ENCODE results near the gene MXD4. TPM values are rescaled to one million over a fixed set of nuclear protein-coding genes. Genes with fewer than 3 reads are reported as not detected.

The MXD4 gene
- total and polyA plus RNA-seq, 2 of the 13 experiments (the other 11 are each of a cell fraction or from before 2014, with no cell fraction given), result 29.0 to 31.3 TPM

DNA sequence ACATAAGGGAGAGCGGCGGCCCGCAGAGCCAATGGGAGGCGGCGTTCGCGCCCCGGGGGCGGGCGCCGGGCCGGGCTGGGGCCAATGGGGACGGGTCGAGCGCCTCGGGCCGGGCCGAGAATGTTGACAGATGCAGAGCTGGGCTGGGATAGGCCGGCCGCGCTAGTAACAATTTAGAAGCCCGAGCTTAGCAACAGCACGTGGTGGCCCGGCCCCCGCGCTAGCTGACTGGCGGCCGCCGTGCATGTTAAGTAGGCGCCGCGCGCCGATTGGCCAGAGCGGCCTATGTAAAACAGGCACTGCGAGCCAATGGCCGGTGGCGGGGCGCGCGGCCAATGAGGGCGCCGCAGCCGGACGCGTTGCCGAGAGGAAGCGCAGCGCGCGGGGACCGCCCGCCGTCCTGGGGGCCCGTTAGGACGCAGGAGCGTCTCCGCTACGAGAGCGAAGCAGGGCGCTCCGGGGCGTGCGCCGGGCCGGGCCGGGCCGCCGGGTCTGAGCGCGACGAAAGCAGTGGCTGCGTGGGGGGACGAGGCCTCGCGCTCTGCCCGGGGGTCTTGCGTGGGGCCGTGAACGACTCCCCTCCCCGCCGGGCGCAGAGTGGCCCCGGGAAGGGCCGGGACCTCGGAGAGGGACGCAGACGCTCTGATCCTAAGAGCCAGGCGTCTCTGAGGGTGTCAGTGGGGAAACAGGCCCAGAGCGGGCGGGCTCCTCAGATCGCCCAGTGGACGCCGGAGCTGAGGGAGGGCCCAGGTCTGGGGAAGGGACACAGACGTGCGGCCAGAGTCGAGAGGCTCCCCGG is 435 bp upstream of the MXD4 start (continued):
- TF ChIP-seq THRA (CRISPR knock-in tag; IDR thresholded peaks at IDR 0.05; ENCODE audit: borderline replicate concordance) (peak; percentile 47; the same call in 1 of the 2 replicates), SMYD3 (CRISPR knock-in tag; IDR thresholded peaks at IDR 0.05) (peak; percentile 75; the same call in 1 of the 2 replicates), GTF3A (CRISPR knock-in tag; conservative IDR thresholded peaks at IDR 0.05) (peak; percentile 85; the same call in 1 of the 2 replicates), ZNF546 (CRISPR knock-in tag; conservative IDR thresholded peaks at IDR 0.05) (peak; percentile 89; the same call in 1 of the 2 replicates), ZNF574 (CRISPR knock-in tag; IDR thresholded peaks at IDR 0.05) (peak; percentile 79), KDM2A (CRISPR knock-in tag; IDR thresholded peaks at IDR 0.05; ENCODE audit: borderline replicate concordance, low read depth) (0 out of 2 replicates have a peak, but pooled peaks have one; percentile 42), TBX2 (CRISPR knock-in tag; IDR thresholded peaks at IDR 0.05; ENCODE audit: borderline replicate concordance) (peak; percentile 59; the same call in 1 of the 2 replicates), NFYB (CRISPR knock-in tag; IDR thresholded peaks at IDR 0.05) (peak; percentile 94), RARG (CRISPR knock-in tag; IDR thresholded peaks at IDR 0.05; ENCODE audit: low read depth) (no peak), CREB1 (IDR thresholded peaks at IDR 0.05) (peak; percentile 66), CREB1 (CRISPR knock-in tag; IDR thresholded peaks at IDR 0.05) (no peak), ZSCAN25 (CRISPR knock-in tag; IDR thresholded peaks at IDR 0.05) (peak; percentile 43; the same call in 1 of the 2 replicates), ZNF670 (CRISPR knock-in tag; IDR thresholded peaks at IDR 0.05; ENCODE audit: borderline replicate concordance) (no peak), IKZF5 (CRISPR knock-in tag; IDR thresholded peaks at IDR 0.05) (no peak; the same call in 1 of the 2 replicates)
- TF ChIP-seq, protein P1, sequence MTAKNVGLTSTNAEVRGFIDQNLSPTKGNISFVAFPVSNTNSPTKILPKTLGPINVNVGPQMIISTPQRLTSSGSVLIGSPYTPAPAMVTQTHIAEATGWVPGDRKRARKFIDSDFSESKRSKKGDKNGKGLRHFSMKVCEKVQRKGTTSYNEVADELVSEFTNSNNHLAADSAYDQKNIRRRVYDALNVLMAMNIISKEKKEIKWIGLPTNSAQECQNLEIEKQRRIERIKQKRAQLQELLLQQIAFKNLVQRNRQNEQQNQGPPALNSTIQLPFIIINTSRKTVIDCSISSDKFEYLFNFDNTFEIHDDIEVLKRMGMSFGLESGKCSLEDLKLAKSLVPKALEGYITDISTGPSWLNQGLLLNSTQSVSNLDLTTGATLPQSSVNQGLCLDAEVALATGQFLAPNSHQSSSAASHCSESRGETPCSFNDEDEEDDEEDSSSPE (CRISPR knock-in tag; IDR thresholded peaks at IDR 0.05), result peak; percentile 89
- TF ChIP-seq, protein P2, sequence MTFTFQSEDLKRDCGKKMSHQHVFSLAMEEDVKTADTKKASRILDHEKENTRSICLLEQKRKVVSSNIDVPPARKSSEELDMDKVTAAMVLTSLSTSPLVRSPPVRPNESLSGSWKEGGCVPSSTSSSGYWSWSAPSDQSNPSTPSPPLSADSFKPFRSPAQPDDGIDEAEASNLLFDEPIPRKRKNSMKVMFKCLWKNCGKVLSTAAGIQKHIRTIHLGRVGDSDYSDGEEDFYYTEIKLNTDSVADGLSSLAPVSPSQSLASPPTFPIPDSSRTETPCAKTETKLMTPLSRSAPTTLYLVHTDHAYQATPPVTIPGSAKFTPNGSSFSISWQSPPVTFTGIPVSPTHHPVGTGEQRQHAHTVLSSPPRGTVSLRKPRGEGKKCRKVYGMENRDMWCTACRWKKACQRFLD (CRISPR knock-in tag; IDR thresholded peaks at IDR 0.05; ENCODE audit: borderline replicate concordance), result peak; percentile 94
- TF ChIP-seq, protein P3, sequence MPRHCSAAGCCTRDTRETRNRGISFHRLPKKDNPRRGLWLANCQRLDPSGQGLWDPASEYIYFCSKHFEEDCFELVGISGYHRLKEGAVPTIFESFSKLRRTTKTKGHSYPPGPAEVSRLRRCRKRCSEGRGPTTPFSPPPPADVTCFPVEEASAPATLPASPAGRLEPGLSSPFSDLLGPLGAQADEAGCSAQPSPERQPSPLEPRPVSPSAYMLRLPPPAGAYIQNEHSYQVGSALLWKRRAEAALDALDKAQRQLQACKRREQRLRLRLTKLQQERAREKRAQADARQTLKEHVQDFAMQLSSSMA (CRISPR knock-in tag; IDR thresholded peaks at IDR 0.05), result 0 out of 2 replicates have a peak, but pooled peaks have one; percentile 54
- TF ChIP-seq, protein P4, sequence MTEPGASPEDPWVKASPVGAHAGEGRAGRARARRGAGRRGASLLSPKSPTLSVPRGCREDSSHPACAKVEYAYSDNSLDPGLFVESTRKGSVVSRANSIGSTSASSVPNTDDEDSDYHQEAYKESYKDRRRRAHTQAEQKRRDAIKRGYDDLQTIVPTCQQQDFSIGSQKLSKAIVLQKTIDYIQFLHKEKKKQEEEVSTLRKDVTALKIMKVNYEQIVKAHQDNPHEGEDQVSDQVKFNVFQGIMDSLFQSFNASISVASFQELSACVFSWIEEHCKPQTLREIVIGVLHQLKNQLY (CRISPR knock-in tag; IDR thresholded peaks at IDR 0.05), result 0 out of 2 replicates have a peak, but pooled peaks have one; percentile 11

Measured in HepG2 (cell line).